Spleen (tissue), 7 donors: ENCODE data around the gene PEX5.

Experiments used
- POLR2A ChIP-seq, 3 donors: fragments of 450-650 bp; IDR thresholded peaks; one replicate each; pipeline ENCODE4 v1.5.1; 2017; ENCODE audit warnings: antibody characterized with exemption in 3 of 3, mild to moderate bottlenecking in 1 of 3
- POLR2AphosphoS5 ChIP-seq, 3 donors: sonication (generic); formaldehyde crosslinking; IDR thresholded peaks; one replicate each; pipeline ENCODE4 v1.5.1; 2017; ENCODE audit warnings: antibody characterized with exemption in 3 of 3
- TF ChIP-seq, protein P1 (sequence below), 11 experiments: fragments of 200-600 bp in 7 of 11; fragments of 450-650 bp in 4 of 11; sonication (generic) in 4 of 11; IDR thresholded peaks in 8 of 11; conservative IDR thresholded peaks in 3 of 11; 1 replicate in 7 of 11; 2 replicates in 4 of 11; pipeline versions ENCODE4 v1.4.0 to v1.8.0; 2016 to 2021; ENCODE audit warnings: antibody characterized with exemption in 11 of 11, inconsistent platforms in 4 of 11, mild to moderate bottlenecking in 1 of 11
- donor health status: DM: no; HTN: no; CAD: no; lungs with moderate emphysema.
- donor health status: DM: no; HTN: no; CAD: no.
- donor health status: DM: no; HTN: no; CAD: no.

- TF ChIP-seq POLR2A (IDR thresholded peaks at IDR 0.05) (no peak), POLR2AphosphoS5 (IDR thresholded peaks at IDR 0.05) (no peak)
- TF ChIP-seq, protein P1, sequence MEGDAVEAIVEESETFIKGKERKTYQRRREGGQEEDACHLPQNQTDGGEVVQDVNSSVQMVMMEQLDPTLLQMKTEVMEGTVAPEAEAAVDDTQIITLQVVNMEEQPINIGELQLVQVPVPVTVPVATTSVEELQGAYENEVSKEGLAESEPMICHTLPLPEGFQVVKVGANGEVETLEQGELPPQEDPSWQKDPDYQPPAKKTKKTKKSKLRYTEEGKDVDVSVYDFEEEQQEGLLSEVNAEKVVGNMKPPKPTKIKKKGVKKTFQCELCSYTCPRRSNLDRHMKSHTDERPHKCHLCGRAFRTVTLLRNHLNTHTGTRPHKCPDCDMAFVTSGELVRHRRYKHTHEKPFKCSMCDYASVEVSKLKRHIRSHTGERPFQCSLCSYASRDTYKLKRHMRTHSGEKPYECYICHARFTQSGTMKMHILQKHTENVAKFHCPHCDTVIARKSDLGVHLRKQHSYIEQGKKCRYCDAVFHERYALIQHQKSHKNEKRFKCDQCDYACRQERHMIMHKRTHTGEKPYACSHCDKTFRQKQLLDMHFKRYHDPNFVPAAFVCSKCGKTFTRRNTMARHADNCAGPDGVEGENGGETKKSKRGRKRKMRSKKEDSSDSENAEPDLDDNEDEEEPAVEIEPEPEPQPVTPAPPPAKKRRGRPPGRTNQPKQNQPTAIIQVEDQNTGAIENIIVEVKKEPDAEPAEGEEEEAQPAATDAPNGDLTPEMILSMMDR (IDR thresholded peaks at IDR 0.05 in 8 of 11, conservative IDR thresholded peaks at IDR 0.05 in 3 of 11), result no peak
These were observed 39.1 kb upstream of the PEX5 start for GRCh38 chr12:7150356-7150755.
